Stimulated activated CD8-positive, alpha-beta memory T cell treated with anti-CD3 and anti-CD28 coated beads, Interleukin-15, amount 100 ng/mL, for 48 hours (primary cell): Measurements from ENCODE around the gene SBK1.

Experiments
- DNase-seq, 2 donors: peaks; one replicate each; pipeline ENCODE4 v3.0.0-alpha.2; 2020; ENCODE audit warnings: low read depth in 2 of 2

Gene SBK1

DNA sequence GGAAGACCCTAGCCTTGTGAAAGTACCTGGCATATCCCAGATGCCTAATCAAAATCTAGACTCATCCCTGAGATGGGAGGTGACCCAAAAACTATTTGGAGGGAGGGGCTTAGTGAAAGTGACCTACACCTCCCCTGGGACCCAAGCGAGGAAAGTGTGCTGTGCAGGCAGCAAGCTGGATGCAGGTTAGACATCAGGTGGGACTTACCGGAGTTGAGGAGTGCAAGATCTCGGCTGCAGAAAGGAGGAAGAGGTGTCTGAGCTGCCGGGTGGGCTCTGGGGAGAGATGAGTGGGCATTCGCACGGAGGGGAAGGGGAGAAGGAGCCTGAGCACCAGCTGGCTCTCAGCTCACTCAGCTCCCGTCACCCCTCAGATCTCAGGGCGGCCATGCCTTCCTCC is 10.3 kb upstream of the SBK1 start:
- no peak for DNase-seq

DNA sequence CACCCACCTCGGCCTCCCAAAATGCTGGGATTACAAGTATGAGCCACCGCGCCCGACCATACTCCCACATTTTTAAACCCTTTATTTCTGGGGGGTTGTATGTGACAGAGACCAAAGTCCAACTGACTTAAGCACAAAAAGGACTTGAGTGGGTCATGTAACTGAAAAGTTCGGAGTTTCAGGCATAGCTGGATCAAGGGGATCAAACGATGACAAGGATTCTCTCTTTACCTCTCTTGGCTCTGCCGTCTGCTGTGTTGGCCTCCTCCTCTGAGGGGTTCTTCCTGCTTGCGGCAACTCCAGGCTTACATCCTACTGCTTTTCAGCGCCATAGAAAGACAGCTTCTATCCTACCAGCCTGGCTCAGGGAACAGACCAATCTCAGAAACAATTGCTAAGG is 9.2 kb upstream of the SBK1 start:
- no peak for DNase-seq

DNA sequence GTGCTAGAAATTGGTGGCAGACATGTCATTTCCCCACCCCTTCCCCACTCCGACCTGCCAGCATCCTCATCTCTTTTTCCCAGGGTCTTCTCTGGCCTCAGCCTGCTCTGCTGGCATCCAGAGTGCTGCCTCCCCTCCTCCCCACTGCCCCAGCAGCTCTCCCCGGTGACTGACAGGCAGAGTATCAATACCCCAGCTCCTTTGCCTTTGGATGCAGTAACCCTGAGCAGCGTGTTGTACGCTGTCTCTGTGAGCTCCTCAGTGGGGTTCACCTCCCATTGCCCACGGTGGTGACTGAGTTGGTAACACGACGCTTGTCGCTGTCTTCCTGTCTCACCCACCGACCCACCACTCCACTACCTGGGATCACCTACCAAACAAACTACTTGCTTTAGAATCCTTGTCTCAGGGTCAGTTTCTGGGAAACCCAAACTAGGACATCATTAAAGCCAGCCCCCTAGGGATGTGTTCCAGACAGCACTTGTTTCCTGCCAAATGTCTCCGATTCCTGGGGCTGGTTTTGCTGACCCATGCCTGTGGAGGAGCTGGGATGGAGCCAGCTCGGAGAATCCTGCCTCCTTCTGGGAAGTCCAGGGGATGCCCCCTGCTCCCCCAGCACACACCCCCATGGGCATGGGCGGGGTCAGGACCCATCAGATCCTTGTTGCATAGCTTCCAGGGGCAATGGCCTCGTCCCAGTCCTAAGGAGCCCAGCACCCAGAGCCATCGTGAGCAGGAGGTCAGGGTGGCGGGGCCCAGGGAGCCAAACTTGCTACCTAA is 8.3 kb upstream of the SBK1 start:
- no peak for DNase-seq

DNA sequence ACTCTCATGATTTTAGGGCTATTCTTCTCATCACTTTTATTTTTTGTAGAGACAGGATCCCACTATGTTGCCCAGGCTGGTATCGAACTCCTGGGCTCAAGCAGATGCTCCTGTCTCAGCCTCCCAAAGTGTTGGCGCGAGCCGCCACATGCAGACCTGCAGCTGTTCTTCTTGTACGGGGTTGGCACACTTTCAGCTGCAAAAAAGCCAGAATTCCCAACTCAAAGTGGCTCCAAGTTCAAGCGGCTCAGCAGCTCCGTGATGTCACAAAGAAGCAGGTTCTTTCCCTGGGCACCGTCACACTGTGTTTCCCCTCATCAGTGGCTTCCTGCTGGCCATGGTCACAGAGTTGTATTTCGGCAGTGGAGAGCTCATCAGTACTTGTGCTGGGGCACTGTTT is 6.7 kb upstream of the SBK1 start:
- DNase-seq = no peak

DNA sequence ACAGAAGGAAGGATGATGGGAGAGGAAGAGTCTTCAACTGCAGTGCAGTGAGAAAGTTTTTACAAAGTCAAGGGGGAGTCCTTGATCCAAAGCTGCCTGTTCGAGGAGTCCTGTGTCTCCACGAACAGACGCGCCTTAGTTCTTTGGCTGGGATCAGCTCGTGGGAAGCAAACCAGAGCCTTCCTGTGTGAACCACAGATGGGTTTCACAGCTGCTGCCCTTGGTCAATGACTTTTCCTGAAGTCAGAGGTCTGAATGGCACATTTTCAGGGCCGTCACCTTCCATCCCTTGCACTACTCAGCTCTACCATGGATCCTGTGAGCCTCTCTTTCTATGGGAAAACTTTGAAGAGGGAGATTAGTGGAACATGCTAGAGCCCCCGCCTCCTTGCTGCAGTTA is 4.2 kb upstream of the SBK1 start:
- no peak for DNase-seq

DNA sequence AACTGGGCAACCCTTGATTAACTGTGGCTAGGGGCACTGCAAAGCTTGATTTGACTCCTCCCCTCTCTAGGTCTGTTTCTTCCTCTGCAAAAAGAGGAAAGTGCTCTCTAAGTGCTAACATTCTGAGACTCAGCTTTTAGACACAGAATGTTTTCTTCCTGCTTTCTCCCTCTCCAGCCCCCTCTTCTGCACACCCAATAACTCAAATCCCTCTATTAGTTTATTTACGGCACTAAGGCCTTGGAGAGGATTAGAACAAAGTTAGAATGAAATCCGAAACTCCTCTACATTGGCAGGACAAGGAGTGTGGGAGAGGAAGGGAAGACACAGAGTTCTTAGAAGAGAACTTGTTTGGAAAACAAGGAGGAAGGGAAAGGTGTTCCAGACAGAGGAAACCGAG is 3.3 kb upstream of the SBK1 start:
- no peak for DNase-seq

DNA sequence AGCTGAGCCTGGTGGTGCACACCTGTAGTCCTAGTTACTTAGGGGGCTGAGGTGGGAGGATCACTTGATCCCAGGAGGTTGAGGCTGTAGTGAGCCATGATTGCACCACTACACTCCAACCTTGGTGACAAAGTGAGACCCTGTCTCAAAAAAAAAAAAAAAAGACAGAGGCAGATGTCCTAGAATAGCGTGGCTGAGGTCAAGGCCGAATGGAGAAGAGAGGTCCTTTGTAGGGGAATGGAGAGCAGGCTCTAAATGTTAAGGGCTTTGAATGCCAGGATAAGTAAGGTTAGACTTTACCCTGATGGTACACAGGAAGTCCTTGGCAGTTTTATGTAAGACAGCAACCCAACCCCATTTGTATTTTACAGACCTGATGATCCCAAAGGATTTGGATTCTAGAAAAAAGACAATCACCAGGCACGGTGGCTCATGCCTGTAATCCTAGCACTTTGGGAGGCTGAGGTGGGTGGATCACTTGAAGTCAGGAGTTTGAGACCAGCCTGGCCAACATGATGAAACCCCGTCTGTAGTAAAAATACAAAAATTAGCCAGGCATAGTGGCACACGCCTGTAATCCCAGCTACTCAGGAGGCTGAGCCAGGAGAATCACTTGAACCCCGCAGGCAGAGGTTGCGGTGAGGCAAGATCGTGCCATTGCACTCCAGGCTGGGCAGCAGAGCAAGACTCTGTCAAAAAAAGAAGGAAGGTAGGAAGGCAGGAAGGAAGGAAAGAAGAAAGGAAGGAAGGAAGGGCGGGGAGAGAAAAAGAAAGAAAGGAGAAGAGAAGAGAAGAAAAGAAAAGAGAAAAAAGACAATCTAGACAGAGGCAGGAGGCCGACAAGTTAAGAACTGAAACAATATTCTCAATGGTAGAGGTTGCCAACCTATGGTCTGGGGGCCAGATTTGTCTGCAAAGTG is 2.1 kb upstream of the SBK1 start:
- DNase-seq = no peak

DNA sequence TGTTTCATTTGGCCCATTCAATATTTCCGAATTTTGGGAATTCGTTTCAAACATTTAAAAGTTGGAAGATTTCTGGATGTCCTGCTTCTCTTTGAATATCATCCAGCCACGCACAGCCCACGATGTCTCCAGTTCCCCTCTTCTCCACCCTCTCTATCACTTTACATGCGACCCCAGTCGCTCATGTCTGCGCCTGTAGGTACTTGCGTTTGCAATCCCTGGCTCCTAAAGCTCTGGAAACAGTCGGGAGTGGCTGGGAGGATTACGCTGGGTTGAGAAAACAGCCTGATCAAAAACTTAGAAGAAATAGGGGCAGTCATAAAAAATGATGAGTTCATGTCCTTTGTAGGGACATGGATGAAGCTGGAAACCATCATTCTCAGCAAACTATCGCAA is 1.5 kb upstream of the SBK1 start:
- no peak for DNase-seq

DNA sequence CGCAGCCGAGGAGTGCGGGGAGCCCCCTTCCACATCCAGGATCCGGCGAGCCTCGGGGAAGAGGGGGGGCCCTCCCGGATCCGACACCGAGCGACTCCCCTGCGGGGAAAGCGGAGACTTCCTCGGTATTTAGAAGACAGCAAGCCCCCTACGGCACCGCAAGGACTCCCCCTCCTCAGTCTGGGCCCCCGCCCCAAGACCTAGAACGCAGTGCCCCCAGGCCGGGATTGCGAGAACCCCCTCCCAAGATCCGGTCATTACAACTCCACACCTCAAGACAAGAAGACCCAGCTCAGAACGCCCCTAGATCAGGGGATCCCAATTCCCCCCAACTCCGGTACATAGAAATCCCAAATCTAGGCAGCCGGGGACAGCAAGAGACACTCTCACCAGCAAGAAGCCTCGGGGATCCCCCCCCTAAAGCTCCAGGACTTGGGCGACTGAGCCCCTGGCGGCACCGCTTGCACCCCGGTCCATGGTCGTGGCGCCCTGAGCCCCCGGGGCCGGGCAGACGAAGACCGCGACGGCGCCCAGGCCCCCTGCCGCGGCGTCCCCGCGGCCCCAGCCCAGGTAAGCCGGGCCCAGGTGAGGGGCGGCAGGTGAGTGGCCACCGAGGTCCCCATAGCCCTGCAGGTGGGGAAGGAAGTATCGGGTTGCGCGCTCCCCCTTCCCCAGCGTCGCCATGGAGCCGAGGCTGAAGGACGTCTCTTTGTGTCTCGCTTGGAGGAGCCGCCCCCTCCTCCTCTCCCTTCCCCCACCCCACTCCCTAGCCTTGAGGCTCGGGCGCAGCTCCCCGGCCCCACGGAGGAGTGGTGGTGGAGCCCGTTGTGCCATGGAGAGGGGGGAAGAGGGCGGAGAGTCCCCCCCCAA is 641 bp downstream of the SBK1 start:
- DNase-seq = no peak

DNA sequence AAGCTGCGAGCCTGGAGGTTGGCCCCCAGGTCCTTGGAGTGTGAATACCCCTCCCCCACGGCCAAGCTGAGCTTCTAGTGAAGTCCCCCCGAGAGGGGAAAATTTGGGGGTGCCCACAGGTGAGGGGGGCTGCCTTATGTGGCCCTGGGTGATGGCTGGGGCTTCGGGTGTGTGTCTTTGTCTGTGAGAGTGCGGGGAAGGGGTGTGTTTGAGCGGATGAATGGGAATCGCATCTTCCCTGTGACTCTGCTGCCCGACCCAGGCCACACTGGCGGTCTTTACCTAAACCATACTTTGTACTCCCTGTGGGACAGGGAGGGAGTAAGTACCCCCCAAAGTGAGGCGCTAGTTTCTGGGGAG is 1.3 kb downstream of the SBK1 start:
- no peak for DNase-seq

DNA sequence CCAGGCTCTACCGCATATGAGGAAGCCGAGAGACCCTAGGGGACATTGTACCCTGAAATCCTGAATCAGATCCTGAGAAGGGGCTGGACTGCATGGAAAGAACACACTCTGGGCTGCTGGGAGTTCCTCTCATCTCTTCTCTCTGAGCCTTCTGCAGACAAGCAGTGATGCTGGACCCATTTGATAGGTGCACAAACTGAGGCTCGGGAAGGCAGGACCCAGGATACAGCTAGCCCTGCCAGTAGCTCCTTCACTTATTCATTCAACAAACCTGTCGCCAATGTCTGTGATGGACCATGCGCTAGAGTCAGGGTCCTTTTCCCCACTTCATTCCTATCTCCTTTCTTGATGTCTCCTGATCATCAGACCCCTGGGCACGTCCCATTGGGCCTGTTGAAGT is 1.9 kb downstream of the SBK1 start:
- DNase-seq = no peak

DNA sequence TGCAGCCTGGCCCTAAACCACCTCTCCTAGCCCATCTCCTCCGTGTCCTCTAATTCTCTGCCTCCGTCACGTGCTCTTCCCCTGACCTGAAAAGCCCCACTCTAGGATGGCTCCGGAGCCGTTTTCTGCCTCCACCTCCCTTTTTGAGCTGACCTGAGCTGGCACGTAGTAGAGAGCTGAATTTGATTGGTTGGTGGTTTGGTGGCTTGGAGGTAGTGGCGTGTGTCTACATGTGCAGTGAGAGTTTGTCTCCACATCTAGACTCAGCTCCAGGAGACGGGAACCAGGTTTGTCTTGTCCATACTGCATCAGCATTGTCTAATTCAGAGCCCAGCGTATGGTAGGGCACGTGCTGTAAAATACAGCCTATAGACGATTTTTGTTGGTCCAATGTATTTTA is 3.0 kb downstream of the SBK1 start:
- no peak for DNase-seq

DNA sequence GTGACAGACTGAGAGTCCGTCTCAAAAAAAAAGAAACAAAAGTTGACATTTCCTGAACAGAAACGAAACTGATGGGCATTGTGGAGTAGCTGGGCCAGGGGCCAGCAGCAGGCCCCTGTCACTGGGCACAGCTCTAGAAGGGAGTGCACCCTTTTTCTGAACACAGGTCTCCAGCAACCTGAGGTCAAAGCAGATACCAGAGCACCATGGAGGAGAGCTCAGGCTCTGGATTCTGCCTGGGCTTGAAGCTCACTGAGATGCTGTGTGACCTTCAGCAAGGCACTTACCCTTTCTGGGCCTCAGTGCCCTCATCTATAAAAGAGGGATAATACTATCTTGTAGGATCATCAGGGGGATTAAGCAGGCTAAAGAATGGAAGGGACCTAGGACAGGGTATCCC is 5.0 kb downstream of the SBK1 start:
- no peak for DNase-seq

DNA sequence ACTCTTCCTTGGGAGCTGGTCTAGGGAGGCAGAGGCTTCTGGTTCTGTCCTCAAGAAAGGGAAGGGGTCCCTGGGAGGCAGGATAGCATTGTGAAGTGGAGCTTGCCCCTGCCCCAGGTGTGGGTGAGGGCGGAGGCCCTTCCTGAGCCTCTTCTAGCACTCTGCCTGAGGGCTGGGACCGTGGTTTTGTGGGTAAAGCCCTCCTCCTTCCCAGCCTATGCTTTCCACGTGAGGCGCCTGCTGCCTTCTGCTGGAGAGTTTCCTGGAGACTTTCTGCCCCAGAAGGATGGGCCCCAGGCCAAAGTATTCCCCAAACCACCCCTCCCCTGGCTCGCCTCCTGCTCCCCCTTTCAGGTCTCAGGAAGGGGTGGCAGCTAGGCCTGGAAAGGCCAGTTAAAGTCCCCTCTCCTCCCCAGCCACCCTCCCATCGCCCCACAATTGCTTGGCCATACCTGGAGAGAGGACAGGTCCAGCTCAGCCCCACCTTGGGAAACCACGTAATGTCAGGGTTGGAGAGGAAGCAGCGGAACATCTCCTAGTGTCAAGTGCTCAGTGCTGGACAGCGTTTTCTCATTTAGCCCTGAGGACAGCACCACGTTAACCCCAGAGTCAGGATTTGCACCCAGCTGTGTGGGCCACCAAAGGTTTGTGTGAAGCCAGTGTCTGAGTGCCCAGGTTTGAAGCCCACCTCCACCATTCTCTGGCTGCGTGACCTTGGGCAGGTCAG is 5.6 kb downstream of the SBK1 start:
- DNase-seq = no peak

DNA sequence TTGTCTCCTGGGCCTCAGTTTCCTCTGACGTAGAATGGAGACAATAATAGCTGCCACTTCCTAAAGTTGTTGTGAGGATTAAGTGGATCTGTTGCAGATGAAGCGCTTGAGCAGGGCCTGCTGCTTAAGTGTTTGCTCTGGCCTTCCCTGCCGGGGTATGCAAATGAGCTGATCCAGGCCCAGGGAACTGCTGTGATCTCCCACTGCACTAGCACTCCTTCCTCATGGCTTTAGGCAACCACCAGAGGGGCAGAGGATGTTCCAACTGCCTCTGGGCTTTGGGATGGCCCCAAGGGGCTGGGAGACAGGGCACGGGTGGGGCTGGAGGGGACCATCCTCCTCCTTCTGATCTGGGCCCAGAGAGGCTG is 6.2 kb downstream of the SBK1 start:
- DNase-seq = no peak

DNA sequence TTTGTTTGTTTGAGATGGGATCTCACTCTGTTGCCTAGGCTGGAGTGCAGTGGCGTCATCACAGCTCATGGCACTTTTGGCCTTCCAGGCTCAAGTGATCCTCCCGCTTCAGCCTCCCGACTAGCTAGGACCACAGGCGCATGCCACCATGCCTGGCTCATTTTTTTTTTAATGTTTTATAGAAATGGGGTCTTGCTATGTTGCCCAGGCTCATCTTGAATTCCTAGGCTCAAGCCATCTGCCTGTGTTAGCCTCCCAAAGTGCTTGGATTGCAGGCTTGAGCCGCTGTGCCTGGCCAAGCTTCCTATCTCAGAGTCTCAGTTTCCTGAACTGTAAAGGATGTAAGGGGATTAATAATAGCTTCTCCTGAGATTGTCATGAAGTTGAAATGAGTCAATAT is 8.0 kb downstream of the SBK1 start:
- DNase-seq = no peak

DNA sequence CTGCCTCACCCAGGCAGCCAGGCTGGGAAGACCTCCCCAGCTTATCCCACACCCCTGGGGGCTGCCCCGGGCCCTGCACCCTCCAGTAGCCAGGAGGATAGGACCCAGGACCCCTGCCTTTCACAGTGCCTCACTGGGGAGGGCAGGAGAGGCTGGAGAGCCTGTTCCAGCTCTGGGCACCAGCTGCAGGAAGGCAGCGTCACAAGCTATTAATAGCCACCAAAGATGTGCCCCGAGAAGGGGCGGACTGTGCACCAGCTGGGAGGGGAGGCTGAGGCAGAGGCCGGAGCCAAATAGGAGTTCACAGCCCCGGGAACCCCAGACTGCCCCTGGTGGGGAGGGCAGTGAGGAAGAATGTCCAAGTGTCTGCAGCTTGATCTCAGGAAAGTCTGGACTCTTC is 8.8 kb downstream of the SBK1 start:
- DNase-seq = no peak

DNA sequence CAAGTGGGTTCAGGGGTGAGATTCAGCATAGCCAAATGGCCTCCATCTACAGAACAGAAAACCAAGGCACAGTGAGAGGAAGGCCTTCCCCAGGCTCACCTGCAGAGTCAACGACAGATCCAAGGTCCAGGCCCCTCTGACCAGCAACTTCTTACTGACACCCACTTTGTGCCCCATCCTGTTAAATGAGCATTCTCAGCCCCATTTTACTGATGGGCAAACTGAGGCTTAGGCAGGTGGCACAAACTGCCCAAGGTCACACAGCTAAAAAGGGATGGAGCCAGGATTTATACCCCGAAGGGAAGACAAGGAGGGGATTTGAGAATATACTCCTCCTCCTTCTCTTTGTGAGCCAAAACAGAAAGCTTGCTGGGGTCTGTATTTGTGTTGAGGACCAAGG is 9.3 kb downstream of the SBK1 start:
- no peak for DNase-seq

DNA sequence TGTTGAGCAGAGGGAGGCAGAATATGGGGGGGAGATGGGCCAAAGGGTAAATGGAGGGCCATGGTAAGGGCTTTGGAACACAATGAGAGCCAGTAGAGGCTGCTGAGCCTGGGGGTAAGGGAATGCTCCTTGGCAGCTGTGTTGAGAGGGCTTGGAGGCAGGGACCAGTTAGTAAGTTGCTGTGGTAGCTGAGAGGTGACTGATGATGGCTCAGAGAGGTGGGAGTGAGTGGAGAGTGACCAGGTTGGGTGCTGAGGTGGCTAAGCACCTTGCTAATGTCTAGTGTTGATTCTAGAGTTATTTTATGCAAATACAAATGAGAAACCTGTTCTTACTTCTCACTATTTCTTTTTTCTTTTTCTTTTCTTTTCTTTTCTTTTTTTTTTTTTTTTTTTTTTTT is 10.8 kb downstream of the SBK1 start:
- DNase-seq = no peak

DNA sequence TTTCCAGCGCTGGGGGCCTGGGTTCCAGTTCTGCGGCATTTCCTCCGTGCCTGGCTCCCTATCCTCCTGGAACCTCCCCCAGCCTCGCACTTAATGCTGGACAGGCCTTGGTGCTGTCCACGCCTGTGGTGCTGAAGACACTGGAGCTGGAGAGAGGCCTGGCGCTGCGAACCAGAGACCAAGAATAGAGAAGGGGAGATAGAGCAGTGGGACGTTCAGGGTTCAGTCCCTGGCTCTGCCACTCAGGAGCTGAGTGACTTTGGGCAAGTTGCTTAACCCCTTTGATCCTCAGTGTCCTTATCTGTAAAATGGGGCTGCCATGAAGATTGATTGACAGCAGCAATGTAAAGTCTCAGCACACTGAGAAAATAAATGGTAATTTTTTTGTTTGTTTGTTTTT is 11.9 kb downstream of the SBK1 start:
- DNase-seq = no peak

DNA sequence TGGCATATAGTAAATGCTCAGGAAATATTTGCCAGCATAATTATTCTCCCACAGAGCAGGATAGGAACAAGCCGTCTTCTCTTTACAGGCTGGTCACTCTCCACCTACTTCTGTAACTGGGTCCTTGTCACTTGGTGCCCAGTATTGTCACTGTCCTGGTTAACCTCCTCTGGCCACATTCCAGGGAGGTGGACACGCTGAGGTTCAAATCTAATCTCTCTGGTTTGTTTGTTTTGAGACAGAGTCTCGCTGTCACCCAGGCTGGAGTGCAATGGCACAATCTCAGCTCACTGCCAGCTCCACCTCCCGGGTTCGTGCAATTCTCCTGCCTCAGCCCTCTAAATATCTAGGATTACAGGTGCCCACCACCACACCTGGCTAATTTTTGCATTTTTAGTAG is 15.6 kb downstream of the SBK1 start:
- no peak for DNase-seq
